Mesothelial cell of epicardium (in vitro differentiated cells): ENCODE data around the gene BNC2. TPM values are rescaled to one million over a fixed set of nuclear protein-coding genes. Genes with fewer than 3 reads are reported as not detected.

ENCODE experiments used
- DNase-seq, 2 experiments: peaks; one replicate each; pipeline ENCODE4 v3.0.0; 2021; ENCODE audit warnings: low spot score in 2 of 2; ENCODE audit not compliant: unreplicated experiment in 2 of 2
- H3K27ac Mint-ChIP-seq: 2 replicates; pipeline ENCODE4 v1.8.0; 2021; ENCODE audit warnings: mixed read lengths
- H3K27me3 Mint-ChIP-seq: 2 replicates; pipeline ENCODE4 v1.8.0; 2021; ENCODE audit warnings: low read depth, mixed read lengths
- H3K36me3 Mint-ChIP-seq: 2 replicates; pipeline ENCODE4 v1.8.0; 2021; ENCODE audit warnings: mixed read lengths
- H3K4me1 Mint-ChIP-seq: 2 replicates; pipeline ENCODE4 v1.8.0; 2021; ENCODE audit warnings: mixed read lengths
- H3K4me3 Mint-ChIP-seq: 2 replicates; pipeline ENCODE4 v1.8.0; 2021; ENCODE audit warnings: mild to moderate bottlenecking, moderate library complexity, mixed read lengths
- H3K9me3 Mint-ChIP-seq: 2 replicates; pipeline ENCODE4 v1.8.0; 2021; ENCODE audit warnings: mixed read lengths
- CTCF ChIP-seq: fragments of 200-600 bp; sonication (generic); IDR thresholded peaks from one replicate; pipeline ENCODE4 v1.5.0; 2021; ENCODE audit warnings: antibody characterized with exemption; ENCODE audit not compliant: unreplicated experiment
- total RNA-seq: library from RNA; stranded (reverse); gene quantifications from 3 replicates; pipeline ENCODE4 v1.2.1, GENCODE V29; 2021

The BNC2 gene
- total RNA-seq, 1 donor from 2014 or later, result 45.1 TPM

- peaks cover 6% of the 10 kb centered on the region for H3K4me1 Mint-ChIP-seq
- H3K27me3 Mint-ChIP-seq, result no peaks in the 10 kb centered on the region
- H3K9me3 Mint-ChIP-seq, result peaks cover 3% of the 10 kb centered on the region
- no peak for DNase-seq
- no peak for TF ChIP-seq CTCF
- H3K36me3 Mint-ChIP-seq, result peaks cover 7% of the 10 kb centered on the region
- no peak overlapping the region for H3K27ac Mint-ChIP-seq
- no peak overlapping the region for H3K4me3 Mint-ChIP-seq
Observed at GRCh38 chr9:16475257-16475656, 395.2 kb downstream of the BNC2 start.

GRCh38 chr9:16469184-16469583, 401.3 kb downstream of the BNC2 start:
- no peak overlapping the region for H3K27ac Mint-ChIP-seq
- no peak overlapping the region for H3K4me3 Mint-ChIP-seq
- H3K36me3 Mint-ChIP-seq, result peaks cover 16% of the 10 kb centered on the region

GRCh38 chr9:16461851-16462250, 408.6 kb downstream of the BNC2 start:
- H3K27ac Mint-ChIP-seq, result peak overlapping the region; percentile 62
- H3K4me3 Mint-ChIP-seq, result no peak overlapping the region
- H3K36me3 Mint-ChIP-seq, result no peaks in the 10 kb centered on the region
- H3K4me1 Mint-ChIP-seq, result peaks cover 37% of the 10 kb centered on the region
- H3K27me3 Mint-ChIP-seq, result no peaks in the 10 kb centered on the region
- no peak for DNase-seq
- no peaks in the 10 kb centered on the region for H3K9me3 Mint-ChIP-seq
- no peak for TF ChIP-seq CTCF

More at GRCh38 chr9:16469184-16469583, 401.3 kb downstream of the BNC2 start:
- TF ChIP-seq CTCF, result no peak
- DNase-seq, result no peak
- Mint-ChIP-seq H3K27me3 (no peaks in the 10 kb centered on the region), H3K9me3 (peaks cover 7% of the 10 kb centered on the region), H3K4me1 (no peaks in the 10 kb centered on the region)

GRCh38 chr9:16461137-16461840, 409.2 kb downstream of the BNC2 start:
- DNase-seq, result no peak
- no peak overlapping the region for H3K4me3 Mint-ChIP-seq
- TF ChIP-seq CTCF, result no peak
- H3K9me3 Mint-ChIP-seq, result no peaks in the 10 kb centered on the region
- peak overlapping the region; percentile 71 for H3K27ac Mint-ChIP-seq
- peaks cover 37% of the 10 kb centered on the region for H3K4me1 Mint-ChIP-seq
- no peaks in the 10 kb centered on the region for H3K27me3 Mint-ChIP-seq
- H3K36me3 Mint-ChIP-seq, result no peaks in the 10 kb centered on the region

- TF ChIP-seq CTCF, result no peak
- Mint-ChIP-seq H3K9me3 (no peaks in the 10 kb centered on the region), H3K27ac (peak overlapping the region; percentile 44), H3K4me1 (peaks cover 37% of the 10 kb centered on the region), H3K27me3 (no peaks in the 10 kb centered on the region), H3K4me3 (no peak overlapping the region), H3K36me3 (no peaks in the 10 kb centered on the region)
- no peak for DNase-seq
Observed at GRCh38 chr9:16460696-16461095, 409.8 kb downstream of the BNC2 start.
